Mucosa of descending colon (tissue), 3 donors: ENCODE measurements around the gene TBX15. TPM values are rescaled to one million over a fixed set of nuclear protein-coding genes. Genes with fewer than 3 reads are reported as not detected.

Source experiments
- ATAC-seq: fragments of 200-7000 bp; cut with Tn5 transposase; one replicate; pipeline ENCODE4 v1.9.1; 2020; ENCODE audit warnings: mild to moderate bottlenecking, moderate library complexity
- DNase-seq, 3 donors: peaks; one replicate each; pipeline ENCODE4 v3.0.0-alpha.2; 2020
- H3K36me3 ChIP-seq: fragments of 200-600 bp; one replicate; pipeline ENCODE4 v1.8.0; 2021; ENCODE audit warnings: low read depth, mild to moderate bottlenecking
- H3K4me1 ChIP-seq: fragments of 200-600 bp; one replicate; pipeline ENCODE4 v1.8.0; 2021; ENCODE audit warnings: low read depth, mild to moderate bottlenecking
- H3K4me3 ChIP-seq: fragments of 200-600 bp; one replicate; pipeline ENCODE4 v1.8.0; 2021; ENCODE audit warnings: mild to moderate bottlenecking
- H3K9me3 ChIP-seq: fragments of 200-600 bp; one replicate; pipeline ENCODE4 v1.8.0; 2021; ENCODE audit warnings: mild to moderate bottlenecking
- CTCF ChIP-seq: fragments of 200-600 bp; IDR thresholded peaks from one replicate; pipeline ENCODE4 v1.8.0; 2022; ENCODE audit warnings: antibody characterized with exemption, mild to moderate bottlenecking
- intact Hi-C, 2 donors: fragments of 100-400 bp; cut with DNase I in 1 of 2; cut with micrococcal nuclease in 1 of 2; formaldehyde crosslinking; loops; one replicate each; pipeline versions ENCODE4 v1.11.0 to v1.11.1; 2022; cut with DNase I, micrococcal nuclease
- total RNA-seq, 3 donors: library from RNA; stranded (reverse); fragmentation: NEBNext Ultra II Directional in 2 of 3; extraction: Animal tissue kit (Norgen Biotek cat#: 25700) in 2 of 3; gene quantifications; one replicate each; pipeline versions ENCODE4 v1.2.1 to v1.2.4, GENCODE V29; 2021 to 2023
- donor health status: DM: no; HTN: no; CAD: no; lungs with moderate emphysema.
- donor health status: DM: no; HTN: no; CAD: no.
- donor health status: DM: no; HTN: yes; CAD: no.

The TBX15 gene
- total RNA-seq, 3 donors from 2014 or later = not detected

GRCh38 chr1:118948351-118948750, 39.8 kb downstream of the TBX15 start:
- no peaks in the 10 kb centered on the region for H3K4me1 ChIP-seq
- no peak for TF ChIP-seq CTCF
- intact Hi-C loops = no loop called here
- H3K9me3 ChIP-seq = no peaks in the 10 kb centered on the region
- no peak for ATAC-seq
- no peak for DNase-seq
- H3K4me3 ChIP-seq = no peak overlapping the region
- no peaks in the 10 kb centered on the region for H3K36me3 ChIP-seq

- intact Hi-C loops = no loop called here
- DNase-seq (no peak), ATAC-seq (no peak)
- H3K4me3 ChIP-seq = no peak overlapping the region
- H3K9me3 ChIP-seq = no peaks in the 10 kb centered on the region
- TF ChIP-seq CTCF = no peak
- no peaks in the 10 kb centered on the region for H3K4me1 ChIP-seq
- H3K36me3 ChIP-seq = no peaks in the 10 kb centered on the region
These were observed 40.4 kb downstream of the TBX15 start for GRCh38 chr1:118947790-118948189.

- Histone ChIP-seq H3K4me3 (no peak overlapping the region), H3K36me3 (no peaks in the 10 kb centered on the region), H3K4me1 (no peaks in the 10 kb centered on the region), H3K9me3 (no peaks in the 10 kb centered on the region)
- intact Hi-C loops = no loop called here
- ATAC-seq (no peak), DNase-seq (no peak)
- TF ChIP-seq CTCF = no peak
These were observed 41.0 kb downstream of the TBX15 start for GRCh38 chr1:118947003-118947765.

GRCh38 chr1:118945489-118945888, 42.7 kb downstream of the TBX15 start:
- H3K4me1 ChIP-seq = no peaks in the 10 kb centered on the region
- no peaks in the 10 kb centered on the region for H3K36me3 ChIP-seq
- TF ChIP-seq CTCF = no peak
- H3K9me3 ChIP-seq = no peaks in the 10 kb centered on the region
- ATAC-seq = no peak
- intact Hi-C loops = no loop called here
- no peak for DNase-seq
- no peak overlapping the region for H3K4me3 ChIP-seq

- no peaks in the 10 kb centered on the region for H3K36me3 ChIP-seq
- intact Hi-C loops = no loop called here
- H3K4me3 ChIP-seq = no peak overlapping the region
- H3K4me1 ChIP-seq = no peaks in the 10 kb centered on the region
- DNase-seq (no peak), ATAC-seq (no peak)
- H3K9me3 ChIP-seq = no peaks in the 10 kb centered on the region
- TF ChIP-seq CTCF = no peak
These were observed 43.6 kb downstream of the TBX15 start for GRCh38 chr1:118944546-118944945.
